D721Med (cell line): ENCODE data around the gene SGSM1.

Experiments
- DNase-seq: peaks from one replicate; pipeline ENCODE4 v3.0.0; 2011; ENCODE audit warnings: low spot score; ENCODE audit not compliant: insufficient read length
- FAIRE-seq: peaks from 2 replicates; lab custom pipeline; 2011; peaks lifted over from hg19 to GRCh38; lab: Jason Lieb, UNC
- TF ChIP-seq, protein P1 (sequence below): IDR thresholded peaks from 2 replicates; pipeline ENCODE4 v1.5.1; 2012; ENCODE audit warnings: mild to moderate bottlenecking, control low read depth; ENCODE audit not compliant: insufficient read depth; ENCODE audit errors: missing control alignments

Gene SGSM1

DNA sequence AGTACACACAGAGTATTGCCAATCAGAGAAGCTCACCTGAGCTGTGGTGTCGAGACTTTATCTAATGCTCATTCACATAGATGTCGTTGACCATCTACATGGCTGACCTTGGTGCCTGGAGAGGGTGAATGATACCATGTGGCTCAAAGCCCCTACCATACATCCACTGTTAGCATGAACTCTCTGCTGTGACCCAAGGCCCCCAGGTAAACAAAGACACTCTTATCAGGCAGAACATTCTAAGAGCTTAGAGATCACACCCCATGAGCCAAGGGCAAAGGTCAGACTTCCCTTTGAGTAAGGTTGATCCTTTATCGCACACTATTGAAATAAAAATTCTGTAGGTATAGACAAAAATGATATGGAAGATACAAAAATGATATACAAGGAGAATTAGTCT, 16.5 kb upstream of the SGSM1 start:
- FAIRE-seq (no peak), DNase-seq (no peak)
- TF ChIP-seq, protein P1, sequence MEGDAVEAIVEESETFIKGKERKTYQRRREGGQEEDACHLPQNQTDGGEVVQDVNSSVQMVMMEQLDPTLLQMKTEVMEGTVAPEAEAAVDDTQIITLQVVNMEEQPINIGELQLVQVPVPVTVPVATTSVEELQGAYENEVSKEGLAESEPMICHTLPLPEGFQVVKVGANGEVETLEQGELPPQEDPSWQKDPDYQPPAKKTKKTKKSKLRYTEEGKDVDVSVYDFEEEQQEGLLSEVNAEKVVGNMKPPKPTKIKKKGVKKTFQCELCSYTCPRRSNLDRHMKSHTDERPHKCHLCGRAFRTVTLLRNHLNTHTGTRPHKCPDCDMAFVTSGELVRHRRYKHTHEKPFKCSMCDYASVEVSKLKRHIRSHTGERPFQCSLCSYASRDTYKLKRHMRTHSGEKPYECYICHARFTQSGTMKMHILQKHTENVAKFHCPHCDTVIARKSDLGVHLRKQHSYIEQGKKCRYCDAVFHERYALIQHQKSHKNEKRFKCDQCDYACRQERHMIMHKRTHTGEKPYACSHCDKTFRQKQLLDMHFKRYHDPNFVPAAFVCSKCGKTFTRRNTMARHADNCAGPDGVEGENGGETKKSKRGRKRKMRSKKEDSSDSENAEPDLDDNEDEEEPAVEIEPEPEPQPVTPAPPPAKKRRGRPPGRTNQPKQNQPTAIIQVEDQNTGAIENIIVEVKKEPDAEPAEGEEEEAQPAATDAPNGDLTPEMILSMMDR = no peak

DNA sequence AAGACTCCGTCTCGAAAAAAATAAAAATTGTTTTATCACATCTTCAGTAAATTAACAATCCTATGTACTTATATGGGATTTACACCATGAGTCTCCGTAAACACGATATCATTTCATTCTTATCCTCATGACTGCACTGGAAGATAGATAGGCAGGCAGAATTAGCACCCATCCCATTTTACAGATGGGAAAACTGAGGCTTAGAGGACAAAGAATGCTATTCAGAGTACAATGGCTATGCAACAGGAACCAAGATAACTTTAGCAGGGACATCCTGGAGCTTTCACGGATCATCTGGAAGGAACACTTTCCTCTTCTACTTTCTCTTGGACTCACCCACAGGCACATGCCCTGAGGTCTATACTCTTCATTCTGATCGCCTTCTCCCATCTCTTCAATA, 14.6 kb upstream of the SGSM1 start:
- TF ChIP-seq, protein P1 = no peak
- FAIRE-seq (no peak), DNase-seq (no peak)

DNA sequence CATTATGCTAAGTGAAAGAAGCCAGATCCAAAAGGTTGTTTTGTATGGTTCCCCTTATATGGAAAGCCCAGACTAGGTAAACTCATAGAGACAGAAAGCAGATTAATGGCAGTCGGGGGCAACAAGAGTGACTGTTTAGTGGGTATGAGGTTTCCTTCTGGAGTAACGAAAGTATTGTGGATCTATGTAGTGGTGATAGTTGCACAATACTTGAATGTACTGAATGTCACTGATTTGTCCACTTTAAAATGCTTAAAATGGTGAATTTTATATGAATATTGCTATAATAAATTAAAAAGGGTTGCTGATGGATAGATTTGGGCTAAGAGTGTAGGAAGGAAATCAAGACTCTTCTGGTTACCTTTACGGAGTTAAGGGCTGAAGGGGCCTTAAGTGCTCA, 10.0 kb upstream of the SGSM1 start:
- TF ChIP-seq, protein P1 = no peak
- FAIRE-seq = no peak
- no peak for DNase-seq

DNA sequence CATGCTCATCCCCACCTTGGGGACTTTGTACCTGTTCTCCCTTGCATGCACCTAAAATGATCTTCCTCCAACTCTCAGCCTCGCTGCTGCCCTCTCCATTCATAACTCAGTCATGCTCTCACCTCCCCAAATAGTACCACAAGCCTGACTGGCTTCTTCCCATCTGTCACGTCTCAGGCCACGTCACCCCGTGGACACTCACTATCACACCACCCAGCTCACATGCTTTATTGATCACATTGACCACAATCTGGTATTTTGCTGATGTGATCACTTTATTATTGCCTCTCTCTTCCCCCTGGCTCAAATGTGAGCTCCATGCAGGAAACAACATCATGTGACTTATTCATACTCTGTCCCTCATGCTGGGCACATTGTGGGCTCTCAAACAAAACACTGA, 9.2 kb upstream of the SGSM1 start:
- TF ChIP-seq, protein P1 = no peak
- FAIRE-seq (no peak), DNase-seq (no peak)

DNA sequence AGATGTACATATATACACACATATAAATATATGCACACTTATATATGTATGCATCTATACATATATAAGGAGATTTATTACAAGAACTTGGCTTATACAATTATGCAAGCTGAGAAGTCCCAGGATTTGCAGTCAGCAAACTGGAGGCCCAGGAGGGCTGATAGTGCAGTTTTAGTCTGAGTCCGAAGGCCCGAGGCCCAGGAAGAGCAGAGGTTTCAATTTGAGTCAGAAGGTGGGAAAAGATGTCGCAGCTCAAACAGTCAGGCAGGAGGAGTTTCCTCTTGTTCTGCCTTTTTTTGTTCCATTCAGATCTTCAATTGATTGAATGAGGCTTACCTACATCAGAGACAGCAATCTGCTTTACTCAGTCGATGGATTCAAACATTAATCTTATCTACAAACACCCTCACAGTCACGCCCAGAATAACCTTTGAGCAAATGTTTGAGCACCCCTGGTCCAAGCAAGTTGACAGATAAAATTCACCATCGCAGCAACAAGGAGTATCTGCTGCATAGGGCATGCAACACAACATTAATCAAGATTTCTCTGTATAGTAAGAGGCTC, 4.0 kb upstream of the SGSM1 start:
- TF ChIP-seq, protein P1 = no peak
- DNase-seq = no peak
- FAIRE-seq = no peak

DNA sequence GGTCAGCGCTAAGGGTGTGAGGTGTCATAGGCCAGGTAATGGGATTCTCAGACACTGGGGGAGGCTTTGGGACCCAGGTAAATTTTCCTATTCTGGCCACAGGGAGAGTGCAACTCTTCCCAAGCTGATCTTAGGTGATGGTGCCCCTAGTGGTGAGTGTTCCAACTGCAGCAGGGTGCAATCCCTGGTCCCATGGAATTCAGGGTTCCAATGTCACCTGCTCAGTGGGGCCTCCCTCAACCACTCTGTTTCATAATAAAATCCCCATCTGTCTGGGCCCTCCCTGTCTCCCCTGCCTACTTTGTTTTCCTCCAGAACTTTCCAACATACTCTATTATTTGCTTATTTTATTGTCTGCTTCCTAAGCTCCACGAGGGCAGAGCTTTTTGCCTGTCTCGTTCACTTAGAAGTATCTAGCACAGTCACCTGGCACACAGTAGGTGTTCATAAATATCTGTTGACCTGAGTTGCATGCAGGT, 2.9 kb upstream of the SGSM1 start:
- no peak for FAIRE-seq
- TF ChIP-seq, protein P1 = peak; percentile 77
- DNase-seq = peak; percentile 73

DNA sequence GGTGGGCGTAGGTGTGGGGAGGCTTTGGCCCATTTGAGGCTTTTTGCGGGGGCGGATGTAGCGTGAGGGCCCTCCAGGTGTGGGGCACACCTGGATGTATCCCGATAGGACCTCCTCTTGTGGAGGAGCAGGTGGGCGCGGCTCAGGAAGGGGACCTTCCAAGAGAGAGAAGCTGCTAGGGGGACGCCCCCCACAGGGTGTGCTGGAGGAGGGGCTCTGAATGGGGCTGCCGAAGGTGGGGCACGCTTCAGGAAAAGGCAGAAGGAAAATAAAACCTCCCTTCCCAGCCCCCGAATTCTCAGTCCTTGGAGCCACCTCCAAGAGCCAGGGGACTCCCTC, 621 bp downstream of the SGSM1 start:
- TF ChIP-seq, protein P1 = no peak
- no peak for FAIRE-seq
- no peak for DNase-seq
